ENCODE results near the gene LSM10. TPM values are rescaled to one million over a fixed set of nuclear protein-coding genes. Genes with fewer than 3 reads are reported as not detected.

Gene LSM10
- total and polyA plus RNA-seq, 2 donors from 2014 or later = 29.5 to 91.6 TPM

DNA sequence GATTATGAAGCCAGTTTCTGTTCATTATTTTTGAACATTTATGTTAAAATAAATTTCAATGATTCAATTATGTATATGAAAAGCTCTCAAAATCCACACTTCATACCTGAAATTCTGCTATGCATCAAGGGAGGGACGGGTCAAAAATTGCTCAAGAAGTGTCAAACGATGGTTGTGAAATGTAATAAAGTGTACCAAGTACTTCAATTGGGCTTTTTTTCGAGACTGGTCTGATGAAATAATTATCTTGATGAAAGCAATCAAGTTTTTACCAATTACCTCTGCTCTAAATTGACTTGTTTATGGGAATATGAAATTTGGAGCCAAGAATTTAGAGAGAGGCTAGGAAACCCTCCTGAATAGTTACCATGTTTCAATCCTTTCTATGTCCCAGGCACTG is 44.6 kb upstream of the LSM10 start:
- no peaks in the 10 kb centered on the region for H3K36me3 ChIP-seq (ENCODE audit: control insufficient read depth in 2 of 3, insufficient read depth in 3 of 3, low read length in 3 of 3)
- no peaks in the 10 kb centered on the region for H3K9me3 ChIP-seq (ENCODE audit: control insufficient read depth in 2 of 3, insufficient read depth in 1 of 3, low read length in 3 of 3)
- H3K27ac ChIP-seq (ENCODE audit: low read depth in 2 of 2, low read length in 2 of 2) = no peak overlapping the region
- TF ChIP-seq CTCF (IDR thresholded peaks at IDR 0.05; ENCODE audit: borderline replicate concordance, extremely low read depth, insufficient read depth) = no peak
- DNase-seq = no peak
- no peaks in the 10 kb centered on the region for H3K27me3 ChIP-seq (ENCODE audit: control insufficient read depth, insufficient read depth, low read length)
- FAIRE-seq = no peak
- intact Hi-C loops (cut with DNase I) = no loop called here
- H3K4me1 ChIP-seq (ENCODE audit: control insufficient read depth in 2 of 3, insufficient read depth in 2 of 3, low read depth in 1 of 3, low read length in 3 of 3) = peaks cover 0 to 4% (median 0%) of the 10 kb centered on the region in 3 donors
- H3K4me3 ChIP-seq (ENCODE audit: low read length in 3 of 3) = no peak overlapping the region
- H3K9ac ChIP-seq (ENCODE audit: low read length in 3 of 3) = no peak overlapping the region

GRCh38 chr1:36440646-36441045 is 42.9 kb upstream of the LSM10 start:
- Histone ChIP-seq H3K36me3 (ENCODE audit: control insufficient read depth in 2 of 3, insufficient read depth in 3 of 3, low read length in 3 of 3) (no peaks in the 10 kb centered on the region), H3K4me3 (ENCODE audit: low read length in 3 of 3) (no peak overlapping the region), H3K27ac (ENCODE audit: low read depth in 2 of 2, low read length in 2 of 2) (no peak overlapping the region), H3K27me3 (ENCODE audit: control insufficient read depth, insufficient read depth, low read length) (no peaks in the 10 kb centered on the region), H3K9ac (ENCODE audit: low read length in 3 of 3) (no peak overlapping the region), H3K4me1 (ENCODE audit: control insufficient read depth in 2 of 3, insufficient read depth in 2 of 3, low read depth in 1 of 3, low read length in 3 of 3) (peaks cover 0 to 4% (median 0%) of the 10 kb centered on the region in 3 donors), H3K9me3 (ENCODE audit: control insufficient read depth in 2 of 3, insufficient read depth in 1 of 3, low read length in 3 of 3) (no peaks in the 10 kb centered on the region)
- no peak for TF ChIP-seq CTCF (IDR thresholded peaks at IDR 0.05; ENCODE audit: borderline replicate concordance, extremely low read depth, insufficient read depth)
- DNase-seq = no peak
- no peak for FAIRE-seq
- intact Hi-C loops (cut with DNase I) = no loop called here

DNA sequence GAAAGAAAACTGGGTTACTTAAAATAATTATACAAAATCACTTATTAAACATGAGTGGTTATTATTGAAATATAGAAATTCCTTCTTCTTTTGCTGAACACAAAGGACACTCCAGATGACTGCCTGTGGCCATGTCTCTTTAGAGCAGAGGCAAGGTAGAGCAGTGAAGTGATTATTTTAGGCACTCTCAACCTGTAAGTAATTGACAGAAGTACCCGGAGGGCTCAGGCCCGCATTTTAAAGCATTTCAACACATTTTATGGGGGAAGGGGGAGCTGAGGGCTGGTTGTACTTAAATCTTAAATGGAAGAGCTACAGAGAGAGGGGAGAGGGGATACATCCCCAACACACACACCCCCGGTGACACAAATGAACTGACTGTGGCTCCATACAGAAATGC is 42.3 kb upstream of the LSM10 start:
- Histone ChIP-seq H3K27me3 (ENCODE audit: control insufficient read depth, insufficient read depth, low read length) (no peaks in the 10 kb centered on the region), H3K4me1 (ENCODE audit: control insufficient read depth in 2 of 3, insufficient read depth in 2 of 3, low read depth in 1 of 3, low read length in 3 of 3) (peaks cover 0 to 4% (median 0%) of the 10 kb centered on the region in 3 donors), H3K36me3 (ENCODE audit: control insufficient read depth in 2 of 3, insufficient read depth in 3 of 3, low read length in 3 of 3) (no peaks in the 10 kb centered on the region), H3K27ac (ENCODE audit: low read depth in 2 of 2, low read length in 2 of 2) (no peak overlapping the region), H3K4me3 (ENCODE audit: low read length in 3 of 3) (no peak overlapping the region), H3K9ac (ENCODE audit: low read length in 3 of 3) (no peak overlapping the region), H3K9me3 (ENCODE audit: control insufficient read depth in 2 of 3, insufficient read depth in 1 of 3, low read length in 3 of 3) (no peaks in the 10 kb centered on the region)
- DNase-seq (no peak), FAIRE-seq (no peak)
- intact Hi-C loops (cut with DNase I) = no loop called here
- TF ChIP-seq CTCF (IDR thresholded peaks at IDR 0.05; ENCODE audit: borderline replicate concordance, extremely low read depth, insufficient read depth) = no peak

DNA sequence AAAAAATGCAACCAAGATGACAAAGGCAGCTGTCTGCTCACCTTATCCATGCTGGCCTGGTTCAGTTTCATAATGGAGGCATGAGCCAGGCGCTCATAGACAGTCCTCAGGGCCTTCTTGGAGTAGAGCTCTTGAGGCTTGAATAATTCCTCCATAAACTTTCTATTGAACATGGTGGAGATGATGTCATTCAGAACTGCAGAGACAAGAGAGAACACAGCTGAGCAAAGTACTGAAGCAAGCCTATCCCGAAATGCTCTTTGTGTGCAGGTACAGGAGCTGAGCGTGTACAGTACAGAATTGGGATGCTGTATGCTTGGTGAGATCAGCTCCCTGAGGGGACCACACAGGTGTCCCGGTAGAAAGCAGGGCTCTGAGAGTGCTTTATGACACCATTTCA is 41.0 kb upstream of the LSM10 start:
- intact Hi-C loops (cut with DNase I) = no loop called here
- FAIRE-seq (no peak), DNase-seq (no peak)
- Histone ChIP-seq H3K9me3 (ENCODE audit: control insufficient read depth in 2 of 3, insufficient read depth in 1 of 3, low read length in 3 of 3) (no peaks in the 10 kb centered on the region), H3K27ac (ENCODE audit: low read depth in 2 of 2, low read length in 2 of 2) (no peak overlapping the region), H3K27me3 (ENCODE audit: control insufficient read depth, insufficient read depth, low read length) (no peaks in the 10 kb centered on the region), H3K4me3 (ENCODE audit: low read length in 3 of 3) (no peak overlapping the region), H3K36me3 (ENCODE audit: control insufficient read depth in 2 of 3, insufficient read depth in 3 of 3, low read length in 3 of 3) (no peaks in the 10 kb centered on the region), H3K4me1 (ENCODE audit: control insufficient read depth in 2 of 3, insufficient read depth in 2 of 3, low read depth in 1 of 3, low read length in 3 of 3) (peaks cover 0 to 4% (median 0%) of the 10 kb centered on the region in 3 donors), H3K9ac (ENCODE audit: low read length in 3 of 3) (no peak overlapping the region)
- no peak for TF ChIP-seq CTCF (IDR thresholded peaks at IDR 0.05; ENCODE audit: borderline replicate concordance, extremely low read depth, insufficient read depth)
